ENCODE results near the gene ZNF532. TPM values are rescaled to one million over a fixed set of nuclear protein-coding genes. Genes with fewer than 3 reads are reported as not detected.

The ZNF532 gene
- total RNA-seq, 1 experiment from 2014 or later = 258 TPM

- no peak overlapping the region for H2BK15ac ChIP-seq (ENCODE audit: low read depth, low read length)
- Mint-ChIP-seq H3K36me3 (ENCODE audit: insufficient read depth in 1 of 3, low read depth in 3 of 3) (peaks cover 56 to 65% (median 58%) of the 10 kb centered on the region in 3 experiments), H3K27me3 (ENCODE audit: low read depth) (no peaks in the 10 kb centered on the region), H3K4me1 (peaks cover 80 to 83% of the 10 kb centered on the region in 2 experiments), H3K9me3 (peaks cover 4 to 6% of the 10 kb centered on the region in 2 experiments; a peak in 2 of 5 replicates), H3K4me3 (peak overlapping the region; percentile 79 to 85), H3K27ac (peak overlapping the region; percentile 97 to 99 (median 97))
- WGBS (ENCODE audit: extremely low coverage, insufficient read length, low lambda C conversion rate) = no CpG with 5 or more reads among the region's 8 CpGs
- no peaks in the 10 kb centered on the region for H3K9me3 ChIP-seq (ENCODE audit: control insufficient read depth, low read depth, low read length)
- H3K18ac ChIP-seq (ENCODE audit: insufficient read length, low read depth, low read length) = no peak overlapping the region
- H3K23me2 ChIP-seq (ENCODE audit: insufficient read length, low read depth, low read length, poor library complexity, severe bottlenecking) = no peaks in the 10 kb centered on the region
- no peak for DNase-seq
- no peak overlapping the region for H2BK5ac ChIP-seq (ENCODE audit: insufficient read length, low read length)
- peak overlapping the region; percentile 66 for H3K9ac ChIP-seq (ENCODE audit: extremely low read depth, insufficient read length, low read length)
- peak overlapping the region; percentile 77 for H3K4me2 ChIP-seq (ENCODE audit: insufficient read depth, insufficient read length, low read length)
- no peak overlapping the region for H2AFZ ChIP-seq (ENCODE audit: low read length)
- no peaks in the 10 kb centered on the region for H3K79me1 ChIP-seq (ENCODE audit: insufficient read depth, low read depth, low read length, poor library complexity, severe bottlenecking)
- no peak overlapping the region for H3K56ac ChIP-seq (ENCODE audit: insufficient read length, low read depth, low read length)
- H4K91ac ChIP-seq (ENCODE audit: insufficient read length, low read depth, low read length) = no peak overlapping the region
- H3K14ac ChIP-seq (ENCODE audit: insufficient read depth, low read length) = no peak overlapping the region
- TF ChIP-seq CTCF (conservative IDR thresholded peaks at IDR 0.05) = no peak
- peaks cover 42% of the 10 kb centered on the region; the same call in 1 of the 2 replicates for H3K79me2 ChIP-seq (ENCODE audit: insufficient read depth, low read length)
- H3K27me3 ChIP-seq (ENCODE audit: insufficient read depth, low read length) = no peaks in the 10 kb centered on the region
- H4K8ac ChIP-seq (replicated peaks; ENCODE audit: insufficient read length, low read depth, low read length) = no peak overlapping the region
- H2BK12ac ChIP-seq (ENCODE audit: insufficient read length, low read depth, low read length) = peak overlapping the region; percentile 19
- no peak overlapping the region for H2BK120ac ChIP-seq (ENCODE audit: low read depth, low read length, poor library complexity, severe bottlenecking)
- H3T11ph ChIP-seq (ENCODE audit: low read length) = no peak overlapping the region
- peaks cover 12% of the 10 kb centered on the region; the same call in 1 of the 2 replicates for H3K4me1 ChIP-seq (ENCODE audit: insufficient read depth, low read length)
- no peak overlapping the region for H3K4ac ChIP-seq (ENCODE audit: low read depth, low read length)
- no peak overlapping the region for H2BK20ac ChIP-seq (ENCODE audit: low read depth, low read length, poor library complexity, severe bottlenecking)
- no peak overlapping the region for H4K5ac ChIP-seq (ENCODE audit: insufficient read length, low read depth, low read length)
- H3K23ac ChIP-seq (ENCODE audit: insufficient read length, low read depth, low read length) = no peak overlapping the region
- peak overlapping the region; percentile 86 for H3K27ac ChIP-seq (ENCODE audit: insufficient read length, low read depth, low read length)
- H4K20me1 ChIP-seq (ENCODE audit: control insufficient read depth, insufficient read depth, insufficient read length) = no peaks in the 10 kb centered on the region
- H2AK5ac ChIP-seq (ENCODE audit: insufficient read length, low read length) = no peak overlapping the region
Measured at GRCh38 chr18:58865701-58866065, 1.0 kb downstream of the ZNF532 start.

Measured in H9 (cell line).